Mesothelial cell of epicardium (in vitro differentiated cells): ENCODE results near the gene CASP2. TPM values are rescaled to one million over a fixed set of nuclear protein-coding genes. Genes with fewer than 3 reads are reported as not detected.
"Not testable (repeated sequence)": the region's sequence is repeated elsewhere in the genome, so short reads cannot be mapped to it uniquely, and the experiment has no call there.

Experiments
- DNase-seq, 2 experiments: peaks; one replicate each; pipeline ENCODE4 v3.0.0; 2021; ENCODE audit warnings: low spot score in 2 of 2; ENCODE audit not compliant: unreplicated experiment in 2 of 2
- H3K27ac Mint-ChIP-seq: 2 replicates; pipeline ENCODE4 v1.8.0; 2021; ENCODE audit warnings: mixed read lengths
- H3K27me3 Mint-ChIP-seq: 2 replicates; pipeline ENCODE4 v1.8.0; 2021; ENCODE audit warnings: low read depth, mixed read lengths
- H3K36me3 Mint-ChIP-seq: 2 replicates; pipeline ENCODE4 v1.8.0; 2021; ENCODE audit warnings: mixed read lengths
- H3K4me1 Mint-ChIP-seq: 2 replicates; pipeline ENCODE4 v1.8.0; 2021; ENCODE audit warnings: mixed read lengths
- H3K4me3 Mint-ChIP-seq: 2 replicates; pipeline ENCODE4 v1.8.0; 2021; ENCODE audit warnings: mild to moderate bottlenecking, moderate library complexity, mixed read lengths
- H3K9me3 Mint-ChIP-seq: 2 replicates; pipeline ENCODE4 v1.8.0; 2021; ENCODE audit warnings: mixed read lengths
- CTCF ChIP-seq: fragments of 200-600 bp; sonication (generic); IDR thresholded peaks from one replicate; pipeline ENCODE4 v1.5.0; 2021; ENCODE audit warnings: antibody characterized with exemption; ENCODE audit not compliant: unreplicated experiment
- total RNA-seq: library from RNA; stranded (reverse); gene quantifications from 3 replicates; pipeline ENCODE4 v1.2.1, GENCODE V29; 2021

CASP2 gene
- total RNA-seq, 1 donor from 2014 or later: 53.3 TPM

DNA sequence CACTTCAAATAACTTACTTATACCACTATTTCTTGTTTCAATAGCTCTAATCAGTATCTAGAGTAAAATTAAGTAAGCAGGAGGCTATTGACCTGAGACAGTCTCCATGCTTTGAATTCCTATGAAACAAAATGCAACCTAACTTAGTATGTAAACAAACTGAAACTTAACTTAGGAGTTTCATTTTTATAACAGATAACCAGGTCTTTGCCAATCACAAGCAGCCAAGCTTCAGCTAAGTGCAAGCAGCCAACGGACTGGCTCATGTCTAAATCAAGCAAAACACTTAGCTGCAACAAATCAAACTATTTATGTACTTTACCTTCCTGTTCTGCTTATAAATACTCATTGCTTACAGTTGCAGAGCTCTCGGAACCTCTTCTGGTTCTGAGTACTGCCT, 29.3 kb upstream of the CASP2 start:
- Mint-ChIP-seq H3K27ac (no peak overlapping the region), H3K36me3 (no peaks in the 10 kb centered on the region), H3K4me1 (peaks cover 6% of the 10 kb centered on the region), H3K4me3 (no peak overlapping the region), H3K27me3 (no peaks in the 10 kb centered on the region), H3K9me3 (peaks cover 6% of the 10 kb centered on the region)
- DNase-seq: no peak
- TF ChIP-seq CTCF: no peak

- H3K4me3 Mint-ChIP-seq: no peak overlapping the region
- DNase-seq: no peak
- H3K27me3 Mint-ChIP-seq: no peaks in the 10 kb centered on the region
- H3K27ac Mint-ChIP-seq: no peak overlapping the region
- H3K36me3 Mint-ChIP-seq: no peaks in the 10 kb centered on the region
- H3K9me3 Mint-ChIP-seq: no peaks in the 10 kb centered on the region
- TF ChIP-seq CTCF: no peak
- H3K4me1 Mint-ChIP-seq: peaks cover 13% of the 10 kb centered on the region
Measured at GRCh38 chr7:143259765-143260164, 28.4 kb upstream of the CASP2 start.

- H3K27me3 Mint-ChIP-seq: no peaks in the 10 kb centered on the region
Measured at GRCh38 chr7:143261901-143262300, 26.2 kb upstream of the CASP2 start.

DNA sequence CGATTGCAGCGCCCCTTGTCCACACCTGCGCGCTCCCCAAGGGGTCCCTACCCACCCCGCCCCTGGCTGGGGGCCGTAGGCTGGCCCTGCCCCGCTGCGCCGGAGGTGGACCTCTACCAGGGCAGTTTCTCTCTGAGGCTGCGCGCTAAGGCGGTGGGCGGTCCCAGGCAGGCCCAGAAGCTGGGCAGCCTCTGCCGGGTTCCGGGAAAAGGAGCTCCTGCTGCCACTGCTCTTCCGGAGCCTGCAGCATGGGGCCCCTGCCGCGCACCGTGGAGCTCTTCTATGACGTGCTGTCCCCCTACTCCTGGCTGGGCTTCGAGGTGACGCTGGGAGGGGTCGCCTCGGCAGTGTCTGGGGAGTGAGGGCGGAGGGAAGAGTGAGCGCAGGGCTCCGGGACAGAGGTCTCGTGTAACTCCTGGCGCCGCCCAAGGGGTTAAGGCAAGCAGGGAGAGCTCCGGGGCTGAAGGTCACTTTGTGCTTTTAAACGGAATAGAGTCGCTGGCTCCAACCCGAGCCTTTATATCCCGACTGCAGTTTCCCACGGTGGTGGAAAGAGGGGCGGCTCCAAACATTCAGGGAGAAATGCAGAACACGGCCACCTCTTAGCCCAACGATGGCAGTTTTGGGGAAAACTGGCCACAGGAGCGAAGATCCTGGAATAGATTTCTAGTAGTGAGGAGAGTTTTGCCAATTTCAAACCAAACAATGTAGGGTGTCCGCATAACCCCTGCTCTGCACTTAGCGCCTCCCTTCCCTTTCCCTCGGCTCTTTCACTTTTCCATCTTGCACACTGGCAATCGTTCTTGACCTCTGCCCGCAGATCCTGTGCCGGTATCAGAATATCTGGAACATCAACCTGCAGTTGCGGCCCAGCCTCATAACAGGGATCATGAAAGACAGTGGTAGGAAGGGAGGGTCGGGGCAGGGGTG, 24.6 kb upstream of the CASP2 start, which contains the start of gene GSTK1:
TSS of gene GSTK1 (plus strand) at position 176 of the 930 bp plus-strand sequence. CDS start at position 249, 73 bp downstream.
- Mint-ChIP-seq H3K9me3 (no peaks in the 10 kb centered on the region), H3K4me1 (peaks cover 13% of the 10 kb centered on the region), H3K27me3 (no peaks in the 10 kb centered on the region), H3K4me3 (peak within 1 kb of the TSS; percentile 93), H3K27ac (peak within 1 kb of the TSS; percentile 86), H3K36me3 (no peaks in the 10 kb centered on the region)
- TF ChIP-seq CTCF: no peak
- DNase-seq: peak; percentile 44 to 76

More at GRCh38 chr7:143261901-143262300, 26.2 kb upstream of the CASP2 start:
- Mint-ChIP-seq H3K4me3 (peak overlapping the region; percentile 93), H3K36me3 (no peaks in the 10 kb centered on the region), H3K4me1 (peaks cover 13% of the 10 kb centered on the region), H3K27ac (no peak overlapping the region), H3K9me3 (no peaks in the 10 kb centered on the region)
- no peak for DNase-seq
- TF ChIP-seq CTCF: no peak

- not testable (repeated sequence) for DNase-seq, H3K27me3 Mint-ChIP-seq, H3K36me3 Mint-ChIP-seq, H3K27ac Mint-ChIP-seq, H3K9me3 Mint-ChIP-seq
- Mint-ChIP-seq H3K4me1 (peaks cover 13% of the 10 kb centered on the region), H3K4me3 (peak overlapping the region; percentile 93)
Measured at GRCh38 chr7:143264196-143264568, 24.0 kb upstream of the CASP2 start.

GRCh38 chr7:143265017-143265693, 23.0 kb upstream of the CASP2 start:
- no peak for DNase-seq
- Mint-ChIP-seq H3K4me3 (peak overlapping the region; percentile 14), H3K9me3 (no peaks in the 10 kb centered on the region), H3K27ac (peak overlapping the region; percentile 11), H3K4me1 (peaks cover 13% of the 10 kb centered on the region), H3K27me3 (no peaks in the 10 kb centered on the region), H3K36me3 (peaks cover 6% of the 10 kb centered on the region)
- no peak for TF ChIP-seq CTCF
